ENCODE data around the gene PHKA2.

GRCh38 chrX:18861511-18861910 is 122.4 kb downstream of the PHKA2 start:
- no peak for TF ChIP-seq ZNF274 (IDR thresholded peaks at IDR 0.05; ENCODE audit: low read depth, low read length)
- no peak for TF ChIP-seq YY1 (IDR thresholded peaks at IDR 0.05; ENCODE audit: insufficient read depth, insufficient read length)
